HEK293 (cell line): ENCODE measurements around the gene SEC23B.

ENCODE experiments used
- ZNF133 ChIP-seq: fragments of 450-650 bp; formaldehyde crosslinking; IDR thresholded peaks from 2 replicates; pipeline ENCODE4 v1.5.1; 2016; ENCODE audit warnings: missing biosample characterization, missing genetic modification characterization
- ZNF140 ChIP-seq: fragments of 450-650 bp; formaldehyde crosslinking; IDR thresholded peaks from 2 replicates; pipeline ENCODE4 v1.5.1; 2016; ENCODE audit warnings: missing biosample characterization, missing genetic modification characterization
- ZNF311 ChIP-seq: fragments of 450-650 bp; formaldehyde crosslinking; IDR thresholded peaks from 2 replicates; pipeline ENCODE4 v1.5.1; 2017; ENCODE audit warnings: missing biosample characterization, missing genetic modification characterization, borderline replicate concordance

DNA sequence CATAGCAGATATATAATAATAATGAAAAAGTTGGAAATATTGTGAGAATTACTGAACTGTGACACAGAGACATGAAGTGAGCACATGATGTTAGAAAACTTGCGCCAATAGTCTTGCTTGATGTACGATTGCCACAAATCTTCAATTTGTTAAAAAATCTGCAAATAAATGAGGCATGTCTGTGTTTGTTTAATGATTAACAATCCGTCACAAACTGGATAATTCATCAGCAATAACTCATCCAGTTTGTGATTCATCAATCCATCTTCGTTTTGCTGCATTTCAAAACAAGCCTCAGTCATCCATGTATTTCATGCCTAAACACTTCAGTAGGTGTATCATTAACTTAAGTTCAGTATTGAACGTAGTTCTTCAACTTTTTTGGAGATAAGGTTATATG is 34.0 kb downstream of the SEC23B start:
- TF ChIP-seq ZNF311, result no peak
- TF ChIP-seq ZNF133 (tag by site-specific recombination), result no peak
- no peak for TF ChIP-seq ZNF140 (tag by site-specific recombination)
